ENCODE measurements around the gene ATP5PD. TPM values are rescaled to one million over a fixed set of nuclear protein-coding genes. Genes with fewer than 3 reads are reported as not detected.

The ATP5PD gene
- total RNA-seq, 1 donor from 2014 or later, result 277 TPM

DNA sequence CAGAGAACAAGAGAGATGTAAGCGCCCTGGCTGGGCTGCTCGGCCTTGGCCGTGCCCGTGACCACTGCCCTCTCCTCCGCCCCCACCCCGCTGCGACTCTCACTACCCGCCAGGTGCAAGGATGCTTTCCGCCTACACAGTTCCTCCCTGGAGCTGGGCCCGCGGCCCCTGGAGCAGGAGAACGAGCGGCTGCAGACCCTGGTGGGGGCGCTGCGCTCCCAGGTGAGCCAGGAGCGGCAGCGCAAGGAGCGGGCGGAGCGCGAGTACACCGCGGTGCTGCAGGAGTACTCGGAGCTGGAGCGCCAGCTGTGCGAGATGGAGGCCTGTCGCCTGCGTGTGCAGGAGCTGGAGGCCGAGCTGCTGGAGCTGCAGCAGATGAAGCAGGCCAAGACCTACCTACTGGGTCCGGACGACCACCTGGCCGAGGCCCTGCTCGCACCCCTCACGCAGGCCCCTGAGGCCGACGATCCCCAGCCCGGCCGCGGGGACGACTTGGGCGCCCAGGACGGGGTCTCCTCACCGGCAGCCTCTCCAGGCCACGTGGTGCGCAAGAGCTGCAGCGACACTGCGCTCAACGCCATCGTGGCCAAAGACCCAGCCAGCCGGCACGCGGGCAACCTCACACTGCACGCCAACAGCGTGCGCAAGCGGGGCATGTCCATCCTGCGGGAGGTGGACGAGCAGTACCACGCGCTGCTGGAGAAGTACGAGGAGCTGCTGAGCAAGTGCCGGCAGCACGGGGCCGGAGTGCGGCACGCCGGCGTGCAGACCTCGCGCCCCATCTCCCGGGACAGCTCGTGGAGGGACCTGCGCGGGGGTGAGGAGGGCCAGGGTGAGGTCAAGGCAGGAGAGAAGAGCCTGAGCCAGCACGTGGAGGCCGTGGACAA lies 43.5 kb downstream of the ATP5PD start:
- DNase-seq (ENCODE audit: low read depth) (no peak), FAIRE-seq (no peak)
- no peak overlapping the region for H3K4me3 ChIP-seq (ENCODE audit: low read depth, low read length)
- TF ChIP-seq, protein P1, sequence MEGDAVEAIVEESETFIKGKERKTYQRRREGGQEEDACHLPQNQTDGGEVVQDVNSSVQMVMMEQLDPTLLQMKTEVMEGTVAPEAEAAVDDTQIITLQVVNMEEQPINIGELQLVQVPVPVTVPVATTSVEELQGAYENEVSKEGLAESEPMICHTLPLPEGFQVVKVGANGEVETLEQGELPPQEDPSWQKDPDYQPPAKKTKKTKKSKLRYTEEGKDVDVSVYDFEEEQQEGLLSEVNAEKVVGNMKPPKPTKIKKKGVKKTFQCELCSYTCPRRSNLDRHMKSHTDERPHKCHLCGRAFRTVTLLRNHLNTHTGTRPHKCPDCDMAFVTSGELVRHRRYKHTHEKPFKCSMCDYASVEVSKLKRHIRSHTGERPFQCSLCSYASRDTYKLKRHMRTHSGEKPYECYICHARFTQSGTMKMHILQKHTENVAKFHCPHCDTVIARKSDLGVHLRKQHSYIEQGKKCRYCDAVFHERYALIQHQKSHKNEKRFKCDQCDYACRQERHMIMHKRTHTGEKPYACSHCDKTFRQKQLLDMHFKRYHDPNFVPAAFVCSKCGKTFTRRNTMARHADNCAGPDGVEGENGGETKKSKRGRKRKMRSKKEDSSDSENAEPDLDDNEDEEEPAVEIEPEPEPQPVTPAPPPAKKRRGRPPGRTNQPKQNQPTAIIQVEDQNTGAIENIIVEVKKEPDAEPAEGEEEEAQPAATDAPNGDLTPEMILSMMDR (IDR thresholded peaks at IDR 0.05; ENCODE audit: insufficient read depth, low read length, severe bottlenecking), result no peak
- H3K36me3 ChIP-seq (ENCODE audit: control insufficient read depth, insufficient read depth, low read length), result peaks cover 11% of the 10 kb centered on the region
- no peaks in the 10 kb centered on the region for H3K27me3 ChIP-seq (ENCODE audit: control insufficient read depth, insufficient read depth, low read length)

DNA sequence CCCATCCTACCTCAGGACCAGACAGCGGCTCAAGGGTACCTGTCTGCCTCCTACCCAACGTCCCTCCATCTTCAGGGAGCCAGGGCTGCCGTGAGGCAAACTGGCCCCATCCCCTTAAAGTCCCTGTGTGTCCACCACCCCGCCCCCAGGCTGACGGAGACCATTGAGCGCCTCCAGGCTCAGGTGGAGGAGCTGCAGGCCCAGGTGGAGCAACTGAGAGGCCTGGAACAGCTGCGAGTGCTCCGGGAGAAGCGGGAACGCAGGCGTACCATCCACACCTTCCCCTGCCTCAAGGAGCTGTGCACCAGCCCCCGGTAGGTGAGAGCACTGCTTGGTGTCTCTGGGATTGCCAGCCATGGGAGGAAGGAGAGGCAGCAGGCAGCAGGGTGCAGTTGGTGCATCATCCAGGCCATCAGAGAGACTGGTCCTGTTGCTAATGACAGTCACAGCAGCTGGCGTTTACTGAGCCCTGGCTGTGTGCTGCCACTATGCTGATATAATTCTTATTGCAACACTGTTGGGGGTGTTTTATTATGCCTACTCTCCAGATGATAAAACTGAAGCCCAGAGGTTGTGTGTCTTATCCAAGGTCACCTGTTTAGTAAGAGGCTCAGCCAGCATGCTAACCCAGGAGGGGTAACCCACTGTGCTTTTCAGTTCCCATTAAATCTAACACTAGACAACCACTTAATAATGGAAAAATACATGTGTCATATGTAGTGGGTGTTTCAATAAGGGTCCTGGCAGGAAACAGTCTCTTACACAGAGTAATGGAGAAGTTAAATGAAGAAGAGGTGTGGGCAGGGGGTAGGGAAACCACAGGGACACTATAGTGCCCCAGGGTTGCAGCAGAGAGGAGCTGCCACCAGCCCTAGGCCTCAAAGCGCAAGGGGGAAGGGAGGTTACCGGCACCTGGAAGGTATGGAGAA lies 44.6 kb downstream of the ATP5PD start:
- H3K4me3 ChIP-seq (ENCODE audit: low read depth, low read length), result no peak overlapping the region
- no peaks in the 10 kb centered on the region for H3K27me3 ChIP-seq (ENCODE audit: control insufficient read depth, insufficient read depth, low read length)
- H3K36me3 ChIP-seq (ENCODE audit: control insufficient read depth, insufficient read depth, low read length), result peaks cover 11% of the 10 kb centered on the region
- TF ChIP-seq, protein P1 (IDR thresholded peaks at IDR 0.05; ENCODE audit: insufficient read depth, low read length, severe bottlenecking), result no peak
- no peak for DNase-seq (ENCODE audit: low read depth)
- no peak for FAIRE-seq

GRCh38 chr17:74999523-74999922 lies 47.2 kb downstream of the ATP5PD start:
- TF ChIP-seq, protein P1 (IDR thresholded peaks at IDR 0.05; ENCODE audit: insufficient read depth, low read length, severe bottlenecking), result no peak
- DNase-seq (ENCODE audit: low read depth), result no peak
- Histone ChIP-seq H3K36me3 (ENCODE audit: control insufficient read depth, insufficient read depth, low read length) (peaks cover 11% of the 10 kb centered on the region), H3K27me3 (ENCODE audit: control insufficient read depth, insufficient read depth, low read length) (no peaks in the 10 kb centered on the region), H3K4me3 (ENCODE audit: low read depth, low read length) (no peak overlapping the region)
- FAIRE-seq, result no peak

GRCh38 chr17:74998783-74999182 lies 48.0 kb downstream of the ATP5PD start:
- DNase-seq (ENCODE audit: low read depth), result no peak
- no peak for FAIRE-seq
- Histone ChIP-seq H3K27me3 (ENCODE audit: control insufficient read depth, insufficient read depth, low read length) (no peaks in the 10 kb centered on the region), H3K4me3 (ENCODE audit: low read depth, low read length) (no peak overlapping the region), H3K36me3 (ENCODE audit: control insufficient read depth, insufficient read depth, low read length) (peaks cover 11% of the 10 kb centered on the region)
- TF ChIP-seq, protein P1 (IDR thresholded peaks at IDR 0.05; ENCODE audit: insufficient read depth, low read length, severe bottlenecking), result no peak

GRCh38 chr17:74995847-74996246 lies 50.9 kb downstream of the ATP5PD start:
- TF ChIP-seq, protein P1 (IDR thresholded peaks at IDR 0.05; ENCODE audit: insufficient read depth, low read length, severe bottlenecking), result no peak
- H3K27me3 ChIP-seq (ENCODE audit: control insufficient read depth, insufficient read depth, low read length), result no peaks in the 10 kb centered on the region
- no peak for DNase-seq (ENCODE audit: low read depth)

More at GRCh38 chr17:74995847-74996246, 50.9 kb downstream of the ATP5PD start:
- Histone ChIP-seq H3K4me3 (ENCODE audit: low read depth, low read length) (no peak overlapping the region), H3K36me3 (ENCODE audit: control insufficient read depth, insufficient read depth, low read length) (no peaks in the 10 kb centered on the region)
- no peak for FAIRE-seq
